Measurements from ENCODE around the gene PPM1B. TPM values are rescaled to one million over a fixed set of nuclear protein-coding genes. Genes with fewer than 3 reads are reported as not detected.
"Not testable (repeated sequence)": the region's sequence is repeated elsewhere in the genome, so short reads cannot be mapped to it uniquely, and the experiment has no call there.

PPM1B gene
- total and polyA plus RNA-seq, 5 experiments from 2014 or later, result 43.3 to 88.0 (median 54.5) TPM

DNA sequence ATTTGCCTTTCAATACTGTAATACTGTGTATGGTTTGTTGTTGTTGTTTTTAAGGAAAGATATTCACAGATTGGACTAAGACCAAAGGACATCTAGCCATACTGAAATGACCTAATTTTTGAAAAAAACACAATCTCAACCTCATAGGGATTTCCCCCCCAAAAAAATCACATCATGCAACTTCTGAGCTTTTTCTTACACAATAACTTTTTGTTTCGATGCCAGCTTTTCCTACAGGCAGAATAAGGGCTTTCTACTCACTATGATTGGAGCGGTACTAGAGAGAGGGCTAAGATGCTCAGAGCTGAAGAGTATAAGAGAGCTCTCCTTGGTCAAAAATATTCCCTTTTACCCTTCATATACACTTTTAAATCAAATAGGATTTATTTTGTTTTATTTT lies 74.2 kb downstream of the PPM1B start:
- peaks cover 15 to 41% (median 36%) of the 10 kb centered on the region in 4 donors for H3K4me1 Mint-ChIP-seq
- H3K27me3 Mint-ChIP-seq, result no peaks in the 10 kb centered on the region
- H3K9me3 Mint-ChIP-seq, result no peaks in the 10 kb centered on the region
- H3K4me3 Mint-ChIP-seq, result no peak overlapping the region
- ATAC-seq, result no peak
- peak overlapping the region in 5 of 10 donors; percentile 48 to 69 (median 62) for H3K27ac Mint-ChIP-seq
- no peak for DNase-seq
- no peaks in the 10 kb centered on the region for H3K36me3 Mint-ChIP-seq
- POLR2A ChIA-PET, result interaction anchor here (0.5 to 0.7 kb wide), 2 partner anchors 60 to 75 kb away, joined by 3 read pairs; partner anchors contain the start of gene PPM1B

DNA sequence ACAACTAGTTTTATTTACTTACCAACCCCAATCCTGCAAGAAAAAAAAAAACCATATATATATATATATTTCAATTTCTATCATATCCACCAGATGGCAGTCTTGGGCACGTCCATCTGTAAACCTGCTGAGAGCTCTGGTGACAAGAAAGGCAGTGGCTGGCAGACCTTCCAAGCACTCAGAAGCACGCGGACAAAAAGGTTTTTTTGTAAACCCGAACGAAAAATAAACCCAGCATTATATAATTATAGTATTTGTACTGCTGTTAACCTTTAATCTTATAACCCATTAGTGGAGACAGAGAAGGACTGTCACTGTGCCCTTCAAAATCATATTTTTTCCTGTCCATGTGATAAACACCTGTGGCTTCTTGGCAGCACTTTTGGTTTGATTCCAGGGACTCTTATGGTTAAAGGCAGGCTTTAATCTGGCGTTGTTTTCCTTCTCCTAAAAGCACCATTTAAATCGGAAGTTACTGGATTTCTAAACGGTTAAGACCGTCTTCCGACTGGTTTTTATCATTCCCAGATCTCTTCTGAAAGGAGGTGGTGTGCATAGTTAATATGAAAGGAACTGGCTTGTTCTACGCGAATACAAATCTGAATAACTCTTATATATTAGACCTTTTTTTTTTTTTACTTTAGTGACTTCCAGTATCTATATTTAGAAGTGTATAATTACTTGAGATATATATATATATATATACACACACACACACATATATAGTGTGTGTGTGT lies 75.6 kb downstream of the PPM1B start:
- Mint-ChIP-seq H3K4me3 (peak overlapping the region; percentile 80 to 96 (median 90)), H3K4me1 (peaks cover 15 to 37% (median 27%) of the 10 kb centered on the region in 4 donors), H3K27ac (peak overlapping the region in 9 of 10 donors; percentile 29 to 95 (median 81)), H3K9me3 (no peaks in the 10 kb centered on the region), H3K36me3 (no peaks in the 10 kb centered on the region), H3K27me3 (no peaks in the 10 kb centered on the region)
- ATAC-seq, result peak; percentile 90 to 95
- DNase-seq, result peak; percentile 28 to 79 (median 55)
- POLR2A ChIA-PET, result interaction anchor here (0.5 to 0.7 kb wide), 3 partner anchors 31 to 185 kb away, joined by 3 to 5 read pairs (median 4); no protein-coding TSS in a partner anchor

DNA sequence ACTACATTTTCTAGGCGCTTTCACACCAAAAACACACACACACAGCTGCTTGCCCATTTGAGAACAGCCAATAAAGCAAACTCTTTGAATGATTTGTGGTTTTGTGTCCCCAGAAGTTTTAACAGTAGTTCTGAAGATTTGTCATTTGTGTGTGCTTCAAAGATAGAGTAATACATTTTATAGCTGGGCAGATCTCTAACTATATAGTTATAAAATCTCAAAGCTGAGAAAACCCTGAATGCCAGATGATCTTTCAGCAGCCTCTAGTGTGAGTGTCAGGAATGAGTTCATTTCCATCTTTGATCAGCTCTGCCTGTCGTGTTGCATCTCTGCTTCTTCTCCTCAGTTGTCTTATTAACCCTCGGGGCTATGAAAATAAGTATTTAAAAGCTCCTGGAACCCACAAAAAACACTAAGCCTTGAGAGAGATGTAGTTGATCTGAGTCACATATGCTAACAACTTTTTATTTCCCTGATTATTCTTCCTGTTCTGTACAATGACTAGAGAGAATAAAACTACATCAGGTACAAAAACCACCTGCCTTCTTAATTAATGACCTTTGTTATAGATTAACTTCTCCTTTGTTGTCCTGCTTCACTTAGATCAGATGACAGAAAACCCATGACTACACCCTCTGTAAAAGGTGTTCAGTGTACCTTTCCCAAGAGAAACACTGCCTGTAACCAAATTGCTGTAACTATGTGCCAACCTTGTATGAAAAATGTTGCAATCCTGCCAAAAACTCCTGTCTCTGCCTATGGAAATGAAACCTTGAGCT lies 76.6 kb downstream of the PPM1B start:
- Mint-ChIP-seq H3K36me3 (no peaks in the 10 kb centered on the region), H3K27ac (peak overlapping the region in 5 of 10 donors; percentile 6 to 95 (median 57)), H3K9me3 (no peaks in the 10 kb centered on the region), H3K4me1 (peaks cover 11 to 29% (median 21%) of the 10 kb centered on the region in 4 donors), H3K4me3 (peak overlapping the region in 7 of 10 donors; percentile 5 to 80 (median 33)), H3K27me3 (no peaks in the 10 kb centered on the region)
- ATAC-seq, result no peak
- no peak for DNase-seq
- POLR2A ChIA-PET, result interaction anchor here (2.2 kb wide), 1 partner anchor 76 kb away, joined by 5 read pairs; the partner anchor contains the start of gene PPM1B

DNA sequence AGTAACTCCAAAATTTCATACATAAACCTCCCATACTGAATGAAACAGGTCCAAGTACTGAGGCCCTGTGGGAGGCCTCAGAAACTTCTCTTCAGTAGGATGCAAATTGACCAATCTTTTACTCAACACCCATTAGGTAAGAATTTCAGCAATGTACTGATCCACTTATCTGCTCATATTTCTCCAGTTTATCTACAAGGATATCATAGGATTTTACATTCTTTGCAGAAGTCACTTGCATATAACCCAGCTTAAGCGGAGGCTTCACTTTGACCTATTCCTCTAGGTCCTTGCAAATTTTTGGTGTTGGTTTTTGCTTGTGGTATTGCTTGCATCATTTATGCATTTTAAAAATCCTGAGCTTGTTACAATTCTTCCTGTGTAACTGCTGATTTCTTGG lies 77.8 kb downstream of the PPM1B start:
- Mint-ChIP-seq H3K4me1 (peaks cover 15 to 29% (median 21%) of the 10 kb centered on the region in 4 donors), H3K27ac (no peak overlapping the region), H3K9me3 (peaks cover 0 to 3% (median 0%) of the 10 kb centered on the region in 9 donors), H3K36me3 (no peaks in the 10 kb centered on the region), H3K27me3 (no peaks in the 10 kb centered on the region), H3K4me3 (no peak overlapping the region)
- POLR2A ChIA-PET, result interaction anchor here (2.2 kb wide), 1 partner anchor 78 kb away, joined by 5 read pairs; the partner anchor contains the start of gene PPM1B
- ATAC-seq (no peak), DNase-seq (no peak)

DNA sequence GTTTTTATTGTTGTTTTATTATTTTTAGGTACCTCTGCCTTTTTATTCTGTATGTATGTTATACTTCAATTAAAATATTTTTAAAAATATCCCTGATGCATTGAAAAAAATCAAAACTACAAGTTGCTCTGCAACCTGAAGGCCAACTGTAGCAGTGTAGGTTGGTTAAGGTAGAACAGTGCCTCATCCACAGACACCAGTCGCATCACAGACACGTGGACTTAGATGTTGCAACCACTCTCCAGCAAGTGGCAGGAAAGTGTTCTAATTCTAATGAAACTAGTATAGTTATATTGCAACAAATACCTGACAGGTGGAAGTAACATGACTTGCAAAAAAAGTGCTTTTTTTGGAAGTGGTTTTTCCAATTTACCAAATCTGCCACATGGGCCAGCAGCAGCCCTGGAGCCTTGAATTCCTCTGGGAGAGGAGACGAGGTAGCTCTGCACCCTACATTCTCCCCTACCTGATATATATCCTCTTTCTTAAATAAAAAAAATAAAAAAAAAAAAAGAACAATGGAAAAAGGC lies 78.2 kb downstream of the PPM1B start:
- Mint-ChIP-seq H3K9me3 (peaks cover 0 to 7% (median 0%) of the 10 kb centered on the region in 9 donors), H3K36me3 (no peaks in the 10 kb centered on the region), H3K4me1 (peaks cover 15 to 29% (median 21%) of the 10 kb centered on the region in 4 donors), H3K4me3 (no peak overlapping the region), H3K27ac (peak overlapping the region in 1 of 10 donors; percentile 73), H3K27me3 (no peaks in the 10 kb centered on the region)
- POLR2A ChIA-PET, result interaction anchor here (2.2 kb wide), 1 partner anchor 78 kb away, joined by 5 read pairs; the partner anchor contains the start of gene PPM1B
- ATAC-seq, result no peak
- no peak for DNase-seq

DNA sequence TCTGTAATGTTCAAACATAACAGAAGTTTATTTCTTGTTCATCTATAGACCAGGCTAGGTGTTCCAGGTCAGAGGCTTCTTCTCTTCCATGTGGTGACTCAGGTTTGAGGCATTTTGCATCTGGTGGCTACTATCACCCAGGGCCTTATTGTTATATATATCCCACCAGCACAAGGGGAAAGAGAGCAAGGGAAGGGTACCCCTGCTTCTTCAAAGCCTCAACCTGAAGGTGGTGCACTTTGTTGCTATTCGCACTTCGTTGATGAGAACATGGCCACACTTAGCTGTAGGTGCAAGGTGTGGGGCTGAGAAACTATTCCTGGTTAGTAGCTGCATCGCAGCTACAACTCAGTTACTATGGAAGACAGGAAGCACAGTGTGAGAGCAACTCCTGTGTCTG lies 79.2 kb downstream of the PPM1B start:
- no peak overlapping the region for H3K27ac Mint-ChIP-seq
- no peak overlapping the region for H3K4me3 Mint-ChIP-seq
- no peaks in the 10 kb centered on the region for H3K36me3 Mint-ChIP-seq
- peak in 1 of 2 donors; percentile 22 for ATAC-seq
- H3K9me3 Mint-ChIP-seq, result peaks cover 0 to 13% (median 1%) of the 10 kb centered on the region in 9 donors
- POLR2A ChIA-PET, result no interaction called here
- peaks cover 15 to 29% (median 19%) of the 10 kb centered on the region in 4 donors for H3K4me1 Mint-ChIP-seq
- H3K27me3 Mint-ChIP-seq, result peaks cover 0 to 2% (median 0%) of the 10 kb centered on the region in 5 donors
- DNase-seq, result no peak

DNA sequence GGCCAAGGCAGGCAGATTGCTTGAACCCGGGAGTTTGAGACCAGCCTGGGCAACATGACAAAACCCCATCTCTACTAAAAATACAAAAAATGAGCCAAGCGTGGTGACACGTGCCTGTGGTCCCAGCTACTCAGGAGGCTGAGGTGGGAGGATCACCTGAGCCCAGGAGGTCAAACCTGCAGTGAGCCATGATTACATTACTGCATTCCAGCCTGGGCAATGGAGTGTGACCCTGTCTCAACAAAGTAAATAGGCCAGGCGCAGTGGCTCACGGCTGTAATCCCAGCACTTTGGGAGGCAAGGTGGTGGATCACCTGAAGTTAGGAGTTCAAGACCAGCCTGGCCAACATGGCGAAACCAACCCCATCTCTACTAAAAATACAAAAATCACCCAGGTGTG lies 80.6 kb downstream of the PPM1B start:
- ATAC-seq, DNase-seq, H3K36me3 Mint-ChIP-seq, POLR2A ChIA-PET, H3K4me3 Mint-ChIP-seq, H3K27me3 Mint-ChIP-seq, H3K27ac Mint-ChIP-seq: not testable (repeated sequence)
- Mint-ChIP-seq H3K4me1 (peaks cover 13 to 22% (median 15%) of the 10 kb centered on the region in 4 donors), H3K9me3 (peaks cover 0 to 16% (median 2%) of the 10 kb centered on the region in 9 donors)

DNA sequence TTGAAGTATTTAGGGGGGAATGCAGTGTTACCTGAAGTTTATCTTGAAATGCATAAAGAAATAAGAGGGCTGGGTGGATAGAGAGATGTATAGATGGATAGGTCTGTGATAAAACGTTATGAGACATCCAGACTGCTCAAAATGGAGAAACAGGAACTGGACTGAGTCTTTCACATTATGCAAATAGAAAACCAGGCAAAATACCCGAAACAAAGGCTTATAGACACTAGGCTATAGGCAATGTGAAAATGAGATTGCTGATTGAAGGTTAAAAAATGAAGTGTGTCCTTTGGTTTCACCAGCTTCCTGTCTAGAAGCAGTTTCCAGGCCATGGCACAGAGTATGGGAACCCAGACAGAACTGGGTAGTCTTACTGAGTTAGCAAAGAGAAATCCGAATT lies 81.7 kb downstream of the PPM1B start:
- Mint-ChIP-seq H3K27ac (no peak overlapping the region), H3K4me3 (no peak overlapping the region), H3K36me3 (no peaks in the 10 kb centered on the region), H3K27me3 (peaks cover 0 to 6% (median 2%) of the 10 kb centered on the region in 5 donors), H3K9me3 (peaks cover 0 to 16% (median 2%) of the 10 kb centered on the region in 9 donors), H3K4me1 (peaks cover 6 to 12% (median 9%) of the 10 kb centered on the region in 4 donors)
- POLR2A ChIA-PET, result interaction anchor here (0.6 kb wide), 2 partner anchors 55 to 266 kb away, joined by 4 read pairs; no protein-coding TSS in a partner anchor
- ATAC-seq (no peak), DNase-seq (no peak)

DNA sequence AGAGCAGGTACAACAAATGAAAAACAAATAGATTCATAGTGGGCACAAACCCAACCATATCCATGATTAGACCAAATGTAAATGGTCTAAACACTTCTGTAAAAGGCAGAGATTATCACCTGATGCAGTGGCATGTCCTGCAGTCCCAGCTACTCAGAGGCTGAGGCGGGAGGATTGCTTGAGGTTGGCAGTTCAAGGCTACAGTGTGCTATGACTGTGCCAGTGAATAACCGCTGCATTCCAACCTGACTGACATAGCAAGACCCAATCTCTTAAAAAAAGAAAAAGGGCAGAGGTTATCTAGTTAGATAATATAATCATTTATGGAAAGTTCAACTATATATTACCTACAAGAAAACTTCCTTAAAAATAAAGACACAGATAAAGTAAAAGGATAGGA lies 85.3 kb downstream of the PPM1B start:
- ATAC-seq (no peak), DNase-seq (no peak)
- no peak overlapping the region for H3K4me3 Mint-ChIP-seq
- no peak overlapping the region for H3K27ac Mint-ChIP-seq
- POLR2A ChIA-PET, result no interaction called here
- H3K4me1 Mint-ChIP-seq, result peaks cover 0 to 4% (median 0%) of the 10 kb centered on the region in 4 donors
- H3K27me3 Mint-ChIP-seq, result peaks cover 0 to 7% (median 4%) of the 10 kb centered on the region in 5 donors
- no peaks in the 10 kb centered on the region for H3K36me3 Mint-ChIP-seq
- H3K9me3 Mint-ChIP-seq, result peaks cover 0 to 16% (median 2%) of the 10 kb centered on the region in 9 donors

DNA sequence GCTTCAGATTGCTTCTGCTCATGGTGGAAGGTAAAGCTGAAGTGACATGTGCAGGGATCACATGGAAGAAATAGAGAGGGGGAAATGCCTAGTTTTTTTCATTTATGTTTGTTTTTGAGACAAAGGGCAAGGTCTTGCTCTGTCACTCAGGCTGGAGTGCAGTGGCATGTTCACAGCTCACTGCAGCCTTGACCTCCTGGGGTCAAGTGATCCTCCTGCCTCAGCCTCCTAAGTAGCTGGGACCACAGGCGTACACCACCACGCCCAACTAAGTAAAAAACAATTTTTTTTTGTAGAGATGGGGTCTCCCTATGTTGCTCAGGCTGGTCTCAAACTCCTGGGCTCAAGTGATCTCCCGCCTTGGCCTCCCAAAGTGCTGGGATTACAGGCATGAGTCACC lies 87.0 kb downstream of the PPM1B start:
- not testable (repeated sequence) for ATAC-seq, H3K36me3 Mint-ChIP-seq, DNase-seq, H3K27ac Mint-ChIP-seq, H3K4me1 Mint-ChIP-seq, H3K4me3 Mint-ChIP-seq, H3K27me3 Mint-ChIP-seq
- POLR2A ChIA-PET, result interaction anchor here (0.6 kb wide), 1 partner anchor 29 kb away, joined by 3 read pairs; no protein-coding TSS in a partner anchor
- peaks cover 0 to 16% (median 2%) of the 10 kb centered on the region in 9 donors for H3K9me3 Mint-ChIP-seq

DNA sequence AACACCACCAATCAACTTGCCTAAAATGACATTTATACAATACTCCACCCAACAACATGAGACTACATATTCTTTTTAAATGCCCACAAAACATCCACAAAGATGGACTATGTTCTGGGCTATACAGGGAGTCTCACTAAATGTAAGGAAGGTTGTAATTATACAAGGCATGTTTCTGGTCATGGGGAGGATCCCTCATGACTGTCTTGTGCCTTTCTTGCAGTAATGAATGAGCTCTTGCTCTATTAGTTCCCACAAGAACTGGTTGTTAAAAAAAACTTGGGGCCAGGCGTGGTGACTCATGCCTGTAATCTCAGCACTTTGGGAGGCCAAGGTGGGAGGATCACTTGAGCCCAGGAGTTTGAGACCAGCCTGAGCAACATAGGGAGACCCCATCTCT lies 89.1 kb downstream of the PPM1B start:
- H3K36me3 Mint-ChIP-seq, POLR2A ChIA-PET, H3K4me1 Mint-ChIP-seq, DNase-seq, H3K4me3 Mint-ChIP-seq, ATAC-seq, H3K9me3 Mint-ChIP-seq, H3K27ac Mint-ChIP-seq, H3K27me3 Mint-ChIP-seq: not testable (repeated sequence)

DNA sequence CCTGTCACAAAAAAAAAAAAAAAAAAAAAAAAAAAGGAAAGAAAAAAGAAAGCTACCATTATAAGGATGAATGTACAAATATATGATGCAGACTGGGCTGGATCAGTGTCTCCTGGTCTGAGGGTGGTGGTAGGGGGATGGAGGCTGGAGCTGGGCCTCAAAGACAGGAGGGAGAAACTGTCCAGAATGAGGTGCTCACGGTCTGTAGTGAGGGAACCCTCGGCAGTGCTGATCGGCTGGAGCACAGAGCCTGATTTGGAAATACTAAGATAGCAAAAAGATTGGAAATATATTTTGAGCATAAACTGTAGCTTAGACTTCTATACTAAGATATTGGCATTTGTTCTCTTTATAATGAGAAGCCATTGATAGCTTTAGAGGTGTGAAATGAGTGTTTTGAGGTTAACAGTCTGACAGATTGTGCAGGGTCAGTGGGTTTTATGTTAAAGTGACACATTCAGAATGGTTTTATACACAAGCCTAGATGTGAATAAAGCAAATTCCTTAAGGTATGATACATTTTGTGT lies 98.7 kb downstream of the PPM1B start:
- ATAC-seq (no peak), DNase-seq (no peak)
- H3K4me3 Mint-ChIP-seq, result no peak overlapping the region
- H3K36me3 Mint-ChIP-seq, result no peaks in the 10 kb centered on the region
- H3K27ac Mint-ChIP-seq, result no peak overlapping the region
- no peaks in the 10 kb centered on the region for H3K27me3 Mint-ChIP-seq
- H3K9me3 Mint-ChIP-seq, result peaks cover 0 to 6% (median 0%) of the 10 kb centered on the region in 9 donors
- POLR2A ChIA-PET, result interaction anchor here (0.7 to 1.1 kb wide), 2 partner anchors 93 to 420 kb away, joined by 3 to 6 read pairs; no protein-coding TSS in a partner anchor
- no peaks in the 10 kb centered on the region for H3K4me1 Mint-ChIP-seq

Data from naive thymus-derived CD8-positive, alpha-beta T cell (primary cell).